ENCODE data around the gene CYGB.

Gene CYGB

GRCh38 chr17:76537578-76538280 is at the start of gene CYGB:
CYGB (minus strand) TSS chr17:76537709; CDS start chr17:76537542, 167 bp downstream.
- no peak for TF ChIP-seq CTCF (IDR thresholded peaks at IDR 0.05; ENCODE audit: low read depth, low read length)
- TF ChIP-seq, protein P1, sequence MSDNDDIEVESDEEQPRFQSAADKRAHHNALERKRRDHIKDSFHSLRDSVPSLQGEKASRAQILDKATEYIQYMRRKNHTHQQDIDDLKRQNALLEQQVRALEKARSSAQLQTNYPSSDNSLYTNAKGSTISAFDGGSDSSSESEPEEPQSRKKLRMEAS (IDR thresholded peaks at IDR 0.05; ENCODE audit: low read depth, low read length), result no peak
- TF ChIP-seq MYC (IDR thresholded peaks at IDR 0.05; ENCODE audit: low read depth, low read length), result no peak
- no peak for TF ChIP-seq POLR2A (IDR thresholded peaks at IDR 0.05; ENCODE audit: extremely low read depth, insufficient read length)
- H3K4me3 ChIP-seq (ENCODE audit: low read depth, low read length), result no peak within 1 kb of the TSS
- DNase-seq (ENCODE audit: low read depth), result no peak

DNA sequence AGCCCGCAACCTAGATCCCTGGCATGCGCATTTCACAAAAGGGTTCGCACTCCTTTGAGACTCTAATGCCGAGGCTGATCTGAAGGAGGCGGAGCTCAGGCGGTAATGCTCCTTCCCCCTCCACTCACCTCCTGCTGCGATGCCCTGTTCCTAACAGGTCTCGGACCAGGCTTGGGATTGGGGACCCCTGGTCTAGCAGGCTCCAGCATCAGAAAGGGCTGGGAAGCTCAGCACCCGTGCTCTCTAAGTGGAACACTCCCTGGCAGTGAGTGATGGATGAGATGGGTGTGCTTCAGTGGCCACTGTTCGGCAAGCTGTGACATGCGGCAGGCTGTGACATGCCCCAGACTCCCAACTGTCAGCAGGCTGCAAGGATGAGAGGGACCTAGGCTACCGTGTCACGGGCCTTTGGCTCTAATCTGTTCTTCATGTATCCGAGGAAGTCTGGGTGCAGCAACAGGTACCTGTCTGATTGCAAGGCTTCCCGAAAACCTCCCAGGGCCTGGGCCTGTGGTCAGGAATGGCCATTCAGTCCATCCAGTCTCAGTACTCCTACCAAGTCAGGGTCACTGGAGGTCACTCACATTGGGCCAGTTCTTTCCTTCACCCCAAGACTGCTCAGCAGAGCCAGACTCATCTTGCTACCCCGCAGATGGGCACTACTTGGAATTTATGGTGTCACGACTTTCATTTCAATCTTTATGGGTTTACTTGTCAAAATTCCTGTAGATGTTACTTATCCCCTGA is 49.4 kb upstream of the CYGB start:
- no peak overlapping the region for H3K4me3 ChIP-seq (ENCODE audit: low read depth, low read length)
- TF ChIP-seq, protein P1 (IDR thresholded peaks at IDR 0.05; ENCODE audit: low read depth, low read length), result no peak
- TF ChIP-seq MYC (IDR thresholded peaks at IDR 0.05; ENCODE audit: low read depth, low read length), result no peak
- DNase-seq (ENCODE audit: low read depth), result no peak

GRCh38 chr17:76585649-76586593 is 48.4 kb upstream of the CYGB start, which contains the start of gene ST6GALNAC2:
ST6GALNAC2 (minus strand) TSS chr17:76585860; CDS start chr17:76585808, 52 bp downstream.
- H3K4me3 ChIP-seq (ENCODE audit: low read depth, low read length), result peak within 1 kb of the TSS; percentile 25
- peak; percentile 81 for DNase-seq (ENCODE audit: low read depth)
- TF ChIP-seq MYC (IDR thresholded peaks at IDR 0.05; ENCODE audit: low read depth, low read length) (no peak), POLR2A (IDR thresholded peaks at IDR 0.05; ENCODE audit: extremely low read depth, insufficient read length) (no peak), CTCF (IDR thresholded peaks at IDR 0.05; ENCODE audit: low read depth, low read length) (no peak)
- TF ChIP-seq, protein P1 (IDR thresholded peaks at IDR 0.05; ENCODE audit: low read depth, low read length), result no peak

GRCh38 chr17:76585033-76585648 is 47.6 kb upstream of the CYGB start:
- peak; percentile 43 for DNase-seq (ENCODE audit: low read depth)
- H3K4me3 ChIP-seq (ENCODE audit: low read depth, low read length), result peak overlapping the region; percentile 25

More at GRCh38 chr17:76585033-76585648, 47.6 kb upstream of the CYGB start:
- no peak for TF ChIP-seq CTCF (IDR thresholded peaks at IDR 0.05; ENCODE audit: low read depth, low read length)
- no peak for TF ChIP-seq POLR2A (IDR thresholded peaks at IDR 0.05; ENCODE audit: extremely low read depth, insufficient read length)
- TF ChIP-seq, protein P1 (IDR thresholded peaks at IDR 0.05; ENCODE audit: low read depth, low read length), result no peak
- TF ChIP-seq MYC (IDR thresholded peaks at IDR 0.05; ENCODE audit: low read depth, low read length), result no peak
